ENCODE results near the gene CTNNA3. TPM values are rescaled to one million over a fixed set of nuclear protein-coding genes. Genes with fewer than 3 reads are reported as not detected.

The CTNNA3 gene
- total RNA-seq, 1 donor from 2014 or later = not detected

- intact Hi-C loops (cut with micrococcal nuclease) = no loop called here
Observed at GRCh38 chr10:67144530-67144929, 551.5 kb downstream of the CTNNA3 start.

- intact Hi-C loops (cut with micrococcal nuclease) = no loop called here
Observed at GRCh38 chr10:67141300-67141699, 554.7 kb downstream of the CTNNA3 start.

GRCh38 chr10:67140641-67141040 lies 555.4 kb downstream of the CTNNA3 start:
- intact Hi-C loops (cut with micrococcal nuclease) = no loop called here

- intact Hi-C loops (cut with micrococcal nuclease) = no loop called here
Observed at GRCh38 chr10:67127441-67127840, 568.6 kb downstream of the CTNNA3 start.

- intact Hi-C loops (cut with micrococcal nuclease) = loop anchor here (5.0 kb wide), 1 partner anchor 1267 kb away; no protein-coding TSS in a partner anchor
Observed at GRCh38 chr10:67119651-67120050, 576.3 kb downstream of the CTNNA3 start.

- intact Hi-C loops (cut with micrococcal nuclease) = no loop called here
Observed at GRCh38 chr10:67115972-67116371, 580.0 kb downstream of the CTNNA3 start.

GRCh38 chr10:67114945-67115344 lies 581.0 kb downstream of the CTNNA3 start:
- intact Hi-C loops (cut with micrococcal nuclease) = no loop called here

- intact Hi-C loops (cut with micrococcal nuclease) = no loop called here
Observed at GRCh38 chr10:67112765-67113164, 583.2 kb downstream of the CTNNA3 start.

DNA sequence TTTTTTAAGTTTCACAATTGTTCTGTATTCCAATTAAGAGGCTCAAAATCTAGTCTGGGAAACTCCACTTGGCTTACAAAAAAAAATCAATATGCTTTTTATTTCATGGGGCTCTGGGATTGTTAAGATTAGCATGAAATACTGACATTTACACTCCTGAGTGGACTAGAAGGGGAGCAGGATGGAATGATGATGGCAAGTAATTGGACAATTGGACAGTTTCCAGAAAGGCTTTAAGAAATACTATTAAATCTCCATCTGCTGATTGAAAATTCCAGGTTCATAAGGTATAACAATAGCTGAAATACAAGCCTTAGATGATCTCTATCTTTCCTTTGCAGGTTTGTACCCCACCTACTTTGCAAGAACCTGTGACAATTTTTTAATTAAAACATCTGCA lies 585.7 kb downstream of the CTNNA3 start:
- intact Hi-C loops (cut with micrococcal nuclease) = no loop called here

GRCh38 chr10:67107670-67108069 lies 588.3 kb downstream of the CTNNA3 start:
- intact Hi-C loops (cut with micrococcal nuclease) = no loop called here

- intact Hi-C loops (cut with micrococcal nuclease) = no loop called here
Observed at GRCh38 chr10:67100951-67101350, 595.0 kb downstream of the CTNNA3 start.

DNA sequence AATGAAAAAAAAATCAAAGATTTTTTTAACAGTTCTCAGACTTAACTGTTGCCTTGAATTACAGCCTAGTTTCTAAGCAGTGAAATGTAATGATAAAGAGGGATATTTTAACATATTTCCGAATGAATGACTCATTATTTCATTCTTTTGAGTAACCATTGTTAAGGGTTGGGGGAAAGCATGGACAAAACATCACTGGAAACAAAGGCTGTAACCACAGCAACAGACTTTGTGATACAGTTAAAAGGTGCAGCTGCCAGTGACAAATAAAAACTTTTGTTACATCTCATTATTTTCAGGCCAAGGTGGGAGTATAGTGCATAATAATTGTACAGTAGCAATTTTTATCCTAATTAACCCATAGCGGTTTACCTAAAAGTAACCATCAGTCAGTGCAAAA lies 597.5 kb downstream of the CTNNA3 start:
- intact Hi-C loops (cut with micrococcal nuclease) = no loop called here

DNA sequence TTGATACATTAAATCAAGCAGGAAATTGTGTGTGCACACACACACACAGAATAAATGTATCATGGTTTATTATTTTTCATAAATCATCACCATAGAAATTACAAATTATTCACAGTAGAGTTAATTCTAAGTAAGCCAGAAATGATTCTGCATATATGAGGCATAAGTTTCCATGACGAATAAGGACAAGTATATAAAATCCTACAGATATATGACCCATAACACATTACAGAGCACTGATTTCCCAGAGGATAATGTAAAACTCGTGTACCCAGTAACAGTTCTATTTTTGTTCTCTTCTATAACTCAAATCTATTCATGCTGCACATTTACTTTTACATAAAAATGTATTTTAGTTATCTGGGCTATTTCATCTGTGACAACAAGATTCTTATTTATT lies 600.5 kb downstream of the CTNNA3 start:
- intact Hi-C loops (cut with micrococcal nuclease) = no loop called here

GRCh38 chr10:67088036-67088435 lies 608.0 kb downstream of the CTNNA3 start:
- intact Hi-C loops (cut with micrococcal nuclease) = no loop called here

GRCh38 chr10:67087135-67087425 lies 608.9 kb downstream of the CTNNA3 start:
- intact Hi-C loops (cut with micrococcal nuclease) = no loop called here

DNA sequence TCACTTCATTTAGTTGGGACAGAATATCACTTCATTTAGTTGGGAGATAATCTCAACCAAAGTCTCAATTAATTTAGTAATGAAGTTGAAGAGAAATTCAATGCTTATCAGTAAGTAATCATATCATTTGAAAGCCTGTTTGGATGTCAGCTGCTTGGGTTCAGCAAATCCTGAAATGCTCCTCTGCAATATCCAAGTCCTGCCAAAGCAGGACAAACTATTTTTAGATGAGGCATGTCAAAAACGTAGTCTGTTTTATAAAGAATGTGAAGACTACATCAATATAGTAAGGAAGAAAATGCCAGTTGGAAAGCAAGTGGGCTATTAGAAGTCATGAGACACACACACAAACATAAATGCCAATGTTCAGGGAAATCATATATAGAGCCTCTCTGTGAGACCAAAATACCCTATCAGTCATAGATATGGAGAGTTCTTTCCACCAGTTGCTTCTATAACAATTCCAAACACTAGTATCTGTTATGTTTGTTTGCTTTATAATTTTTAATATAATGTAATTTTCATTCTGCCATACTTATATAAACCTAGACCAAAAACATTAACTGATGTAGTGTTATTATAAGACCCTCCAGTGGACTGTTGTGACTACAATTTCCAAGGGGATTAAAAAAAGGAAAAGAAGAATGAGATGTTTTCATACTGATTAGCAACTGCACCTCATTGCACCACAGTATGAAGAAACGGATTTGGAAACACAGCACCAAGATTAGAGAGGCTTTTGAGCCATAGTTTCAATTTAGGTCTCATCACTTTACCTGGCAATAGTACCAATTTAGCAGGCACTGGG lies 609.5 kb downstream of the CTNNA3 start:
- intact Hi-C loops (cut with micrococcal nuclease) = no loop called here

GRCh38 chr10:67079126-67079525 lies 616.9 kb downstream of the CTNNA3 start:
- intact Hi-C loops (cut with micrococcal nuclease) = no loop called here

- intact Hi-C loops (cut with micrococcal nuclease) = no loop called here
Observed at GRCh38 chr10:67077376-67077775, 618.6 kb downstream of the CTNNA3 start.

- intact Hi-C loops (cut with micrococcal nuclease) = no loop called here
Observed at GRCh38 chr10:67076144-67076543, 619.9 kb downstream of the CTNNA3 start.

DNA sequence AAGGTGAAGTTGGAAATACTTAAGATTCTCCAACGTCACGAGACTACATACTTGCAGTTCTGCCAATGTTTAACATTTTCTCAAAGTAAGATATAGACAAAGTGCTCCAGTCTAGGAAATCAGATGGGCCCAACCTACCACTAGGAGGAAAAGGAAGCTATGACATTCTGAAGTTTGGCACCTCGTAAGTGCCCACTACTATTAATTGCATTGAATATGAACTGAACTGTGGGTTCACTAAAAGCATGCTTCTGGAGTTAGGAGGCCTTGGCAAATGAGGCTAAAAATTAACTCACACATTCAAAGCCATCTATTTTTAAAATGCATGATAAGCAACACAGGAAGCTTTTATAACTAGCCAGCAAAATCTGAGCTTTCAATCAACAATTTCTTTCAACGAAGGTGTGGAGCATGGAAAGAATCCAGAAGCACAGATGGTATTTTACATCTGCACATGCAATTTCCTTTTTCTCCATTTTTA lies 620.5 kb downstream of the CTNNA3 start:
- intact Hi-C loops (cut with micrococcal nuclease) = no loop called here

DNA sequence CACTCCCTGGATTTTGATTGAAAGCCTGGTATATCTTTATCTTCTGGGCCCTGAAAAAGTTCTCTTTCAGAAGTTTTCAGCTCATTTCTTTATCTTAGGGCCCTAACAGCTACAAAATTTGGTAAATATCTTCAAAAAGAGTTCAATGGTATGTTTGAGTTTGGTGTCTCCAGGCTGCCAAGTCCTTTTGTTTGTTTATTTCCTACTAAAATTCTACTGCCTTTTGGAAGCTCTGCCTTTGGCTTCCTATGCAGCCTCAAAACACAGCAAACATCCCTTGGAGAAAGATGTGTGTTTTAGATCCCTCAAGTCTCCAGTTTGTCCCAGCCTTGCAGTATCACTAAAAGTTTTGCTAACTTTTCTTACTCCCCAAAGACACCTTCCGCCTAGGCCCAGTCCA lies 623.3 kb downstream of the CTNNA3 start:
- intact Hi-C loops (cut with micrococcal nuclease) = no loop called here

DNA sequence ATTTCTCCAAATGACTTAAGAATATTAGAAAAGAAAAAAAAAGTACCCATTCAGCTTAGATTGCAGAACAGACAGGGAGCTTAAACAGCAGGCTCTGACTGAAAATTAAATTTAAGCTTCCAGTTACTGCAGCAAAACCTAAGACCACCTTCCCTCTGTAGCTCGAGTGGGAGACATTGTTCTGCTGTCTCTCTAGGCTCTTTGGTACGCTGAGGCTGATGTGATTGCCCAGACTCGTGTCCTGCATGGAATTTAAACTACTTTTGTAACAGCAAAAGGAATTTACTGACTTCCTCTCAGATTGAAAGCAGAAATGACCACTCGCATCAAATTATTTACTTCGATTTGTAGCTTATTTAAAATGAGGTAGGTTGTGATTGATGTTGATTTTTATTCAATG lies 645.6 kb downstream of the CTNNA3 start:
- intact Hi-C loops (cut with micrococcal nuclease) = no loop called here

DNA sequence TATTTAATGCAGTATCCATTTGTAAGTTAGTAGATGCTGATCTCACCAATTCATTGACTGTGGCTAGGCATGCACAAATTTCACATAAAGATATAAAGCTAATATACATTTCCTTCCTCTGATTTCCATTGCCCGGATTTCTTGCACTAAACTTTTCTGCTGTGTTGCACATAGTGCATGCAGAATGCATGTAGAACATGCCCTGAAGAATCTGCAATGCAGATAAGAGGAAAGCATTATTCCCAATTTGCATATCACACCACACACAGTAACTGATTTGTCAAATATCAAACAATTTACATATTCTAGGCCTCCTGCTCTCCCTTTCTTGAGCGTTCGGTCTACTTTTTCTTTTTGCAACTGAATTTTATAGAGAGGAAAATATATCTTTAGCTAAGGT lies 646.0 kb downstream of the CTNNA3 start:
- intact Hi-C loops (cut with micrococcal nuclease) = no loop called here
